Nephron progenitor cell (in vitro differentiated cells): ENCODE results near the gene PAX9.

ENCODE experiments used
- DNase-seq: peaks from one replicate; pipeline ENCODE4 v3.0.0; 2021
- H3K27ac Mint-ChIP-seq: 2 replicates; pipeline ENCODE4 v1.8.0; 2021; ENCODE audit warnings: mild to moderate bottlenecking, moderate library complexity, mixed read lengths
- H3K27me3 Mint-ChIP-seq: 2 replicates; pipeline ENCODE4 v1.8.0; 2021; ENCODE audit warnings: mild to moderate bottlenecking, low read depth, mixed read lengths; ENCODE audit not compliant: poor library complexity
- H3K36me3 Mint-ChIP-seq: 2 replicates; pipeline ENCODE4 v1.8.0; 2021; ENCODE audit warnings: low read depth, mixed read lengths
- H3K4me1 Mint-ChIP-seq: 2 replicates; pipeline ENCODE4 v1.8.0; 2021; ENCODE audit warnings: mixed read lengths
- H3K4me3 Mint-ChIP-seq: 2 replicates; pipeline ENCODE4 v1.8.0; 2021; ENCODE audit warnings: mild to moderate bottlenecking, moderate library complexity, mixed read lengths
- H3K9me3 Mint-ChIP-seq: 2 replicates; pipeline ENCODE4 v1.8.0; 2021; ENCODE audit warnings: mild to moderate bottlenecking, moderate library complexity, mixed read lengths
- CTCF ChIP-seq: fragments of 200-600 bp; sonication (generic); IDR thresholded peaks from 2 replicates; pipeline ENCODE4 v1.5.0; 2021; ENCODE audit warnings: antibody characterized with exemption

PAX9 gene

GRCh38 chr14:36653962-36654793 is 7.5 kb upstream of the PAX9 start:
- peak overlapping the region; percentile 66 for H3K4me3 Mint-ChIP-seq
- no peaks in the 10 kb centered on the region for H3K9me3 Mint-ChIP-seq
- no peak for TF ChIP-seq CTCF
- H3K27ac Mint-ChIP-seq: no peak overlapping the region
- no peaks in the 10 kb centered on the region for H3K36me3 Mint-ChIP-seq
- peak; percentile 43 for DNase-seq
- peaks cover 58% of the 10 kb centered on the region for H3K4me1 Mint-ChIP-seq
- peaks cover 100% of the 10 kb centered on the region for H3K27me3 Mint-ChIP-seq

- Mint-ChIP-seq H3K27ac (no peak overlapping the region), H3K27me3 (peaks cover 100% of the 10 kb centered on the region), H3K4me3 (peak overlapping the region; percentile 66), H3K9me3 (no peaks in the 10 kb centered on the region), H3K36me3 (no peaks in the 10 kb centered on the region), H3K4me1 (peaks cover 65% of the 10 kb centered on the region)
- peak; percentile 32 for DNase-seq
- no peak for TF ChIP-seq CTCF
Measured at GRCh38 chr14:36654794-36655381, 6.8 kb upstream of the PAX9 start.

GRCh38 chr14:36655571-36655962 is 6.1 kb upstream of the PAX9 start:
- Mint-ChIP-seq H3K9me3 (no peaks in the 10 kb centered on the region), H3K36me3 (no peaks in the 10 kb centered on the region), H3K27me3 (peaks cover 100% of the 10 kb centered on the region), H3K4me1 (peaks cover 72% of the 10 kb centered on the region), H3K27ac (no peak overlapping the region), H3K4me3 (peak overlapping the region; percentile 87)
- peak; percentile 30 for DNase-seq
- no peak for TF ChIP-seq CTCF

- Mint-ChIP-seq H3K9me3 (no peaks in the 10 kb centered on the region), H3K27me3 (peaks cover 100% of the 10 kb centered on the region), H3K27ac (no peak overlapping the region), H3K4me1 (peaks cover 78% of the 10 kb centered on the region), H3K36me3 (no peaks in the 10 kb centered on the region), H3K4me3 (peak overlapping the region; percentile 87)
- peak; percentile 84 for DNase-seq
- TF ChIP-seq CTCF: peak; percentile 86
Measured at GRCh38 chr14:36655963-36656686, 5.5 kb upstream of the PAX9 start.

- no peak for DNase-seq
- no peak for TF ChIP-seq CTCF
- Mint-ChIP-seq H3K4me1 (peaks cover 83% of the 10 kb centered on the region), H3K9me3 (no peaks in the 10 kb centered on the region), H3K27ac (no peak overlapping the region), H3K36me3 (no peaks in the 10 kb centered on the region), H3K4me3 (peak overlapping the region; percentile 87), H3K27me3 (peaks cover 100% of the 10 kb centered on the region)
Measured at GRCh38 chr14:36656687-36657398, 4.8 kb upstream of the PAX9 start.
